Osteocyte (in vitro differentiated cells): ENCODE data around the gene GALNT9. TPM values are rescaled to one million over a fixed set of nuclear protein-coding genes. Genes with fewer than 3 reads are reported as not detected.

Experiments
- DNase-seq: peaks from one replicate; pipeline ENCODE4 v3.0.0; 2021; ENCODE audit warnings: mixed read lengths; ENCODE audit not compliant: unreplicated experiment; ENCODE audit errors: extremely low spot score
- H3K27ac Mint-ChIP-seq: one replicate; pipeline ENCODE4 v1.8.0; 2021; ENCODE audit warnings: mild to moderate bottlenecking, mixed read lengths; ENCODE audit not compliant: unreplicated experiment
- H3K27me3 Mint-ChIP-seq: one replicate; pipeline ENCODE4 v1.8.0; 2021; ENCODE audit warnings: mixed read lengths; ENCODE audit not compliant: unreplicated experiment
- H3K36me3 Mint-ChIP-seq: one replicate; pipeline ENCODE4 v1.8.0; 2021; ENCODE audit warnings: mixed read lengths; ENCODE audit not compliant: unreplicated experiment
- H3K4me1 Mint-ChIP-seq: one replicate; pipeline ENCODE4 v1.8.0; 2021; ENCODE audit warnings: mixed read lengths; ENCODE audit not compliant: unreplicated experiment
- H3K4me3 Mint-ChIP-seq: one replicate; pipeline ENCODE4 v1.8.0; 2021; ENCODE audit warnings: mild to moderate bottlenecking, moderate library complexity, mixed read lengths; ENCODE audit not compliant: unreplicated experiment
- H3K9me3 Mint-ChIP-seq: one replicate; pipeline ENCODE4 v1.8.0; 2021; ENCODE audit warnings: mixed read lengths; ENCODE audit not compliant: unreplicated experiment
- CTCF ChIP-seq: fragments of 200-600 bp; sonication (generic); IDR thresholded peaks from 2 replicates; pipeline ENCODE4 v1.5.0; 2021; ENCODE audit warnings: antibody characterized with exemption, mild to moderate bottlenecking, moderate library complexity
- total RNA-seq: library from RNA; stranded (reverse); gene quantifications from 2 replicates; pipeline ENCODE4 v1.2.1, GENCODE V29; 2021

GALNT9 gene
- total RNA-seq, 1 donor from 2014 or later: not detected

GRCh38 chr12:132160601-132161035 lies 168.8 kb downstream of the GALNT9 start:
- no peak overlapping the region for H3K27ac Mint-ChIP-seq
- peaks cover 2% of the 10 kb centered on the region for H3K27me3 Mint-ChIP-seq
- no peak for TF ChIP-seq CTCF
- no peak overlapping the region for H3K4me3 Mint-ChIP-seq
- no peaks in the 10 kb centered on the region for H3K36me3 Mint-ChIP-seq
- H3K9me3 Mint-ChIP-seq: no peaks in the 10 kb centered on the region
- DNase-seq: no peak
- H3K4me1 Mint-ChIP-seq: peaks cover 8% of the 10 kb centered on the region

- no peaks in the 10 kb centered on the region for H3K36me3 Mint-ChIP-seq
- H3K4me1 Mint-ChIP-seq: peaks cover 8% of the 10 kb centered on the region
- H3K27me3 Mint-ChIP-seq: peaks cover 2% of the 10 kb centered on the region
- DNase-seq: no peak
- no peak overlapping the region for H3K27ac Mint-ChIP-seq
- TF ChIP-seq CTCF: no peak
- H3K4me3 Mint-ChIP-seq: no peak overlapping the region
- H3K9me3 Mint-ChIP-seq: no peaks in the 10 kb centered on the region
These were observed 169.4 kb downstream of the GALNT9 start for GRCh38 chr12:132160016-132160415.

DNA sequence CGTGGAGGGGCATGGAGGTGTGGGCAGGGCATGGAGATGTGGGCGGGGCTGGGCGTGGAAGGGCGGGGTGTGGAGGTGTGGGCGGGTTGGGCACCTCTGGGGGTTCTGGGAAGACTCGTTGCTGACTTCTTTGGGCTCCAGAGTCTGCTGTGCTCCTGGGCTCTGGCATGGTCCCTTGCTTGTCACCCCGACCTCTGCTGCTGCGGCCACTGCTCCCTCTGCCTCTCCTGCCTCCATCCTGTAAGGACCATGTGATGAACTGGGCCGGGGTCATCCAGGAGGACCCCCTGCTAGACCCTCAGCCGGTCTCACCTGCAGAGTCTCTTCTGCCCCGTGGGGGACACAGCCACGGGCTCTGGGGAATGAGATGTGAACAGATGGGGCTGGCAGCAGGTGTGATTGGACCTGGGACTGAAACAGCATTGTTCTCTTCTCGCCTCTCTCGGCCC lies 169.8 kb downstream of the GALNT9 start:
- H3K4me3 Mint-ChIP-seq: no peak overlapping the region
- H3K4me1 Mint-ChIP-seq: peaks cover 8% of the 10 kb centered on the region
- H3K27ac Mint-ChIP-seq: no peak overlapping the region
- peaks cover 2% of the 10 kb centered on the region for H3K27me3 Mint-ChIP-seq
- H3K36me3 Mint-ChIP-seq: no peaks in the 10 kb centered on the region
- TF ChIP-seq CTCF: no peak
- DNase-seq: no peak
- H3K9me3 Mint-ChIP-seq: no peaks in the 10 kb centered on the region

DNA sequence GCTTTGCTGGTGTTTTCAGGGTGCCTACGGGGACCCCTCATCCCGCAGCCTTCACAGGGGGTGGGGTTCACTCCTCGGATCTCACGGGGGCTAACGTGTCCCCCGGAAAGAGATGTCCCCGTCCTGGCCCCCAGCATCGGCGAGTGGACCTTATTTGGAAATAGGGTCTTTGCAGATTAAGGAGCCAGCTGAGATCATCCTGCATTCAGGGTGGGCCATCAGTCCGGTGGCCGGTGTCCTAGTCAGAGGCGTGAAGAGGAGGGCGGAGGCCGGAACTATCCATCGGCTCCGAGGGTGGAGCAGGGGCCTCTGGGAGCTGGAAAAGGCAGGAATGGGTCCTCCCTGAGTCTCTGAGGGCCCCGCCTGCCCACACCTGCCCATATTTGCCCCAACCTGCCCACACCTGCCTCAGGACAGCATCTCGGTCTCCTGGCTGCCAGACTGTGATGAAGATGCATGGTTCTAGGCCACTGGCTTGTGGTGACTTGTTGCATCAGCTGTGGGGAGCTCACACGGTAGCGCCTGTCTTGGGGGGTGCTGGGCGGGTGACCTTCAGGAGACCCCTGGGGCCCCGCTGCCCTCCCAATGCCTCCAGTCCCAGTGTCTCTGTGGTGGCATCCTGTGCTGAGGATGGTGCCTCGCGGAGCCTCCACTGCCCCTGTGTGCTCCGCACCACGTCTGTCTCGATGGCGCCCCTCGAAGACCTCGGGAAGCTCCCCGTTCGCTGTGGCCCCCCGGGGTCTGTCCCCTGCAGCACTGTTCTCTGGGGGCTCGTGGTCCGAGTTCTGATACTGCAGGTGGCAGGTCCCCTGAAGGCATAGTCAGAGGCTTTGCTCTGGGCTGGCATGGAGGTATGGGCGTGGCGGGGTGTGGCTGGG lies 170.5 kb downstream of the GALNT9 start:
- H3K27ac Mint-ChIP-seq: no peak overlapping the region
- no peak overlapping the region for H3K4me3 Mint-ChIP-seq
- no peak for DNase-seq
- no peaks in the 10 kb centered on the region for H3K27me3 Mint-ChIP-seq
- peaks cover 8% of the 10 kb centered on the region for H3K4me1 Mint-ChIP-seq
- no peaks in the 10 kb centered on the region for H3K9me3 Mint-ChIP-seq
- TF ChIP-seq CTCF: no peak
- no peaks in the 10 kb centered on the region for H3K36me3 Mint-ChIP-seq

DNA sequence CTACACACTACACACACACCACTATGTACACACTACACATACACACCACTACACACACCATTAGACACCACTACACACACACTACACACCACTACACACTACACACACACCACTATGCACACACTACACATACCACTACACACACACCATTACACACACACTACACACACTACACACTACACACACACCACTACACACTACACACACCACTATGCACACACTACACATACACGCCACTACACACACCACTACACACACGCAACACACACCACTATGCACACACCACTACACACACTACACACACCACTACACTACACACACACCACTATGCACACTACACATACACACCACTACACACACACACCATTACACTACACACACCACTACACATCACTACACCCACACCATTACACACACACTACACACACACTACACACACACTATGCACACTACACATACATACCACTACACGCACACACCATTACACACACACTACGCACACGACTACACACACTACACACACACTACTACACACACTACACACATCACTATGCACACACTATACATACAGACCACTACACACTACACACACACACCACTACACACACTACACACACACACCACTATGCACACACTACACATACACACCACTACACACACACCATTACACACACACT lies 171.5 kb downstream of the GALNT9 start:
- DNase-seq: no peak
- no peak overlapping the region for H3K27ac Mint-ChIP-seq
- no peak overlapping the region for H3K4me3 Mint-ChIP-seq
- no peaks in the 10 kb centered on the region for H3K36me3 Mint-ChIP-seq
- no peak for TF ChIP-seq CTCF
- peaks cover 5% of the 10 kb centered on the region for H3K4me1 Mint-ChIP-seq
- no peaks in the 10 kb centered on the region for H3K27me3 Mint-ChIP-seq
- no peaks in the 10 kb centered on the region for H3K9me3 Mint-ChIP-seq
